HG02938 (cell line): ENCODE results near the gene SARS1.

Experiments used
- ATAC-seq: cut with Tn5 transposase; IDR thresholded peaks from one replicate; pipeline ENCODE4 v1.9.1; 2021; ENCODE audit warnings: mild to moderate bottlenecking, moderate library complexity; ENCODE audit not compliant: unreplicated experiment

SARS1 gene

DNA sequence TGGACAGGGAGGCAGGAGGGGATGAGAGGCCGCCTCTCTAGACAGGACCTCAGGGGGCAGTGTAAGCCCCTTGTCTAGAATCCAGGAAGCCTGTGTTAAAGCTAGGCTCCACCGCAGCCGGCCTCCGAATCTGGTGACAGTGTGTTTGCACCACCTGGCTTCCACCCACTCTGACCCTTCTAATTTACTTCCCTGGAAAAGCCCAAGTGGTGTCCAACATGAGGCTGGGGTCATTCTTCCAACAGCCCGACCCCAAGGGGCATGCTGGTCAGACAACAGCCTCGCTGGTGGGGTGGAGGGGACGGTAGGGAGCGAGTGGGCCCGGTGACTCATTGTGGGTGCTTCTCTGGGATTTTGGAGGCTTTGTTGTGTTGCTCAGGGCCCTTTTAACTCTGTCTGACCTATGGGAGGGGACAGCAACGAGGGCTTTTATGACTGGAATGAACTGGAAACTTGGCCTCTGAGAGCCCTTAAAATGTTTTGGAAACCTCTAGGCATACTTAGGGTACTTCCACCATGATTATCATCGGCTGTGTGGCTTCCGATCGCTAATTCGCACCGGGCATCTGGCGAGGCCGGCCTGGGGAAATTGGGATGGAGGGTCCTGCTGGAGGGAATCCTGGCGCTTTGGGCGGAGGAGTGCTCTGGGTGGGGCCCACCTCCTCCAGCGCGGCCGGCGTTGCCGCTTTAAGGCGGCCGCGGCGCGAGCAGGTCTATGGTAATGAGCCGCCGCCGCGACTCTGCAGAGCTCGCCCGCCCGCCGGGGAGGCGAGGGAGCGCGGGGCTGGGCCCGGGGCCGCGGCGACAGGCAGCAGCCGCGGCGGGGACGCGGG is 35.3 kb downstream of the SARS1 start, which contains the start of gene CELSR2:
TSS of gene CELSR2 (plus strand) at position 743 of the 833 bp plus-strand sequence. CDS start 541 bp downstream, outside the sequence.
- ATAC-seq, result peak; percentile 75

DNA sequence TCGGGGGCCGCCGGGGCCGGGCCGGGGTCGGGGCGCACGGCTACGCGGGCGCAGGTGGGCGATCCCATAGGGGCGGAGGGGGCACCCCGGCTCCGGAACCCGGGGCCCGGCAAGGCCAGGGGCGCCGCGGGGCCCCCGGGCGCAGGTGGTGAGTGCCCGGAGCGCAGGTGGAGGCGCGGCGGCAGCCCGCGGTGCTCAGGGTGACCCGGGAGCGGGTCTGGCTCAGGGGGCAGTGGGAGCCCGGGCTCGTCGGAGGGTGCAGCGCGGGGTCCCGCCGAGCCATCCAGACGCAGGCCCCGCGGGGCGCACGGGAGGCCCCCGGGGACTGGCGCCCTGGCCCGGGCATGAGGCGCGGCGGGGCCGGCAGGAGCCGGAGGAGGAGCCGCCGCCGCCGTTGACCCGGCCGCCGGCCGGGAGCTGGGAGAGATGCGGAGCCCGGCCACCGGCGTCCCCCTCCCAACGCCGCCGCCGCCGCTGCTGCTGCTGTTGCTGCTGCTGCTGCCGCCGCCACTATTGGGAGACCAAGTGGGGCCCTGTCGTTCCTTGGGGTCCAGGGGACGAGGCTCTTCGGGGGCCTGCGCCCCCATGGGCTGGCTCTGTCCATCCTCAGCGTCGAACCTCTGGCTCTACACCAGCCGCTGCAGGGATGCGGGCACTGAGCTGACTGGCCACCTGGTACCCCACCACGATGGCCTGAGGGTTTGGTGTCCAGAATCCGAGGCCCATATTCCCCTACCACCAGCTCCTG is 36.1 kb downstream of the SARS1 start:
- peak; percentile 26 for ATAC-seq

DNA sequence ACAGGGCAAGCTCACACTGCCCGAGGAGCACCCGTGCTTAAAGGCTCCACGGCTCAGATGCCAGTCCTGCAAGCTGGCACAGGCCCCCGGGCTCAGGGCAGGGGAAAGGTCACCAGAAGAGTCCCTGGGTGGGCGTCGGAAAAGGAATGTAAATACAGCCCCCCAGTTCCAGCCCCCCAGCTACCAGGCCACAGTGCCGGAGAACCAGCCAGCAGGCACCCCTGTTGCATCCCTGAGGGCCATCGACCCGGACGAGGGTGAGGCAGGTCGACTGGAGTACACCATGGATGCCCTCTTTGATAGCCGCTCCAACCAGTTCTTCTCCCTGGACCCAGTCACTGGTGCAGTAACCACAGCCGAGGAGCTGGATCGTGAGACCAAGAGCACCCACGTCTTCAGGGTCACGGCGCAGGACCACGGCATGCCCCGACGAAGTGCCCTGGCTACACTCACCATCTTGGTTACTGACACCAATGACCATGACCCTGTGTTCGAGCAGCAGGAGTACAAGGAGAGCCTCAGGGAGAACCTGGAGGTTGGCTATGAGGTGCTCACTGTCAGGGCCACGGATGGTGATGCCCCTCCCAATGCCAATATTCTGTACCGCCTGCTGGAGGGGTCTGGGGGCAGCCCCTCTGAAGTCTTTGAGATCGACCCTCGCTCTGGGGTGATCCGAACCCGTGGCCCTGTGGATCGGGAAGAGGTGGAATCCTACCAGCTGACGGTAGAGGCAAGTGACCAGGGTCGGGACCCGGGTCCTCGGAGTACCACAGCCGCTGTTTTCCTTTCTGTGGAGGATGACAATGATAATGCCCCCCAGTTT is 36.9 kb downstream of the SARS1 start:
- ATAC-seq, result no peak

DNA sequence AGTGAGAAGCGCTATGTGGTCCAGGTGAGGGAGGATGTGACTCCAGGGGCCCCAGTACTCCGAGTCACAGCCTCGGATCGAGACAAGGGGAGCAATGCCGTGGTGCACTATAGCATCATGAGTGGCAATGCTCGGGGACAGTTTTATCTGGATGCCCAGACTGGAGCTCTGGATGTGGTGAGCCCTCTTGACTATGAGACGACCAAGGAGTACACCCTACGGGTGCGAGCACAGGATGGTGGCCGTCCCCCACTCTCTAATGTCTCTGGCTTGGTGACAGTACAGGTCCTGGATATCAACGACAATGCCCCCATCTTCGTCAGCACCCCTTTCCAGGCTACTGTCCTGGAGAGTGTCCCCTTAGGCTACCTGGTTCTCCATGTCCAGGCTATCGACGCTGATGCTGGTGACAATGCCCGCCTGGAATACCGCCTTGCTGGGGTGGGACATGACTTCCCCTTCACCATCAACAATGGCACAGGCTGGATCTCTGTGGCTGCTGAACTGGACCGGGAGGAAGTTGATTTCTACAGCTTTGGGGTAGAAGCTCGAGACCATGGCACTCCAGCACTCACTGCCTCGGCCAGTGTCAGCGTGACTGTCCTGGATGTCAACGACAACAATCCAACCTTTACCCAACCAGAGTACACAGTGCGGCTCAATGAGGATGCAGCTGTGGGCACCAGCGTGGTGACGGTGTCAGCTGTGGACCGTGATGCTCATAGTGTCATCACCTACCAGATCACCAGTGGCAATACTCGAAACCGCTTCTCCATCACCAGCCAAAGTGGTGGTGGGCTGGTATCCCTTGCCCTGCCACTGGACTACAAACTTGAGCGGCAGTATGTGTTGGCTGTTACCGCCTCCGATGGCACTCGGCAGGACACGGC is 37.8 kb downstream of the SARS1 start:
- no peak for ATAC-seq

DNA sequence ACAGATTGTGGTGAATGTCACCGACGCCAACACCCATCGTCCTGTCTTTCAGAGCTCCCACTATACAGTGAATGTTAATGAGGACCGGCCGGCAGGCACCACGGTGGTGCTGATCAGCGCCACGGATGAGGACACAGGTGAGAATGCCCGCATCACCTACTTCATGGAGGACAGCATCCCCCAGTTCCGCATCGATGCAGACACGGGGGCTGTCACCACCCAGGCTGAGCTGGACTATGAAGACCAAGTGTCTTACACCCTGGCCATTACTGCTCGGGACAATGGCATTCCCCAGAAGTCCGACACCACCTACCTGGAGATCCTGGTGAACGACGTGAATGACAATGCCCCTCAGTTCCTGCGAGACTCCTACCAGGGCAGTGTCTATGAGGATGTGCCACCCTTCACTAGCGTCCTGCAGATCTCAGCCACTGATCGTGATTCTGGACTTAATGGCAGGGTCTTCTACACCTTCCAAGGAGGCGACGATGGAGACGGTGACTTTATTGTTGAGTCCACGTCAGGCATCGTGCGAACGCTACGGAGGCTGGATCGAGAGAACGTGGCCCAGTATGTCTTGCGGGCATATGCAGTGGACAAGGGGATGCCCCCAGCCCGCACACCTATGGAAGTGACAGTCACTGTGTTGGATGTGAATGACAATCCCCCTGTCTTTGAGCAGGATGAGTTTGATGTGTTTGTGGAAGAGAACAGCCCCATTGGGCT is 38.6 kb downstream of the SARS1 start:
- ATAC-seq, result no peak

DNA sequence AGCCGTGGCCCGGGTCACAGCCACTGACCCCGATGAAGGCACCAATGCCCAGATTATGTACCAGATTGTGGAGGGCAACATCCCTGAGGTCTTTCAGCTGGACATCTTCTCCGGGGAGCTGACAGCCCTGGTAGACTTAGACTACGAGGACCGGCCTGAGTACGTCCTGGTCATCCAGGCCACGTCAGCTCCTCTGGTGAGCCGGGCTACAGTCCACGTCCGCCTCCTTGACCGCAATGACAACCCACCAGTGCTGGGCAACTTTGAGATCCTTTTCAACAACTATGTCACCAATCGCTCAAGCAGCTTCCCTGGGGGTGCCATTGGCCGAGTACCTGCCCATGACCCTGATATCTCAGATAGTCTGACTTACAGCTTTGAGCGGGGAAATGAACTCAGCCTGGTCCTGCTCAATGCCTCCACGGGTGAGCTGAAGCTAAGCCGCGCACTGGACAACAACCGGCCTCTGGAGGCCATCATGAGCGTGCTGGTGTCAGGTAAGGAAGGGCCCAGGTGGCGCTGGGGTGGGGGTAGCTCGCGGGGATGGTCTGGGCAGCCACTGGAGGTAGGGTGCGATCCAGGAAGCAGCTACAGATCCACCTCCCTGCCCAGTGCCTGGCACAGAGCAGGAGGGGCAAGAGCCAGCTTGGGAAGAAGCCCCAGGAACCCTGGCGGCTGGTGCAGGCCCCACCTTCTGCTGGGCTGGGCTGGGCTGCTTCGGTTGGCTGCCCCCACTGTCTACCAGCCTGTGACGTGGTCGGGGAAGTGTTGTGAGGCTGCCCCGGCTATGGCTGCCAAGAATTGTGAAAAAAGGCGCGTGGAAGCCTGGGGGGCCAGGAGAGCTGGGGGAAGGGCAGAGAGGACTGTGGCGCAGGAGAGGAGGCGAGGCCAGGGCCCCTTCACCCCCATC is 39.4 kb downstream of the SARS1 start:
- ATAC-seq, result no peak

DNA sequence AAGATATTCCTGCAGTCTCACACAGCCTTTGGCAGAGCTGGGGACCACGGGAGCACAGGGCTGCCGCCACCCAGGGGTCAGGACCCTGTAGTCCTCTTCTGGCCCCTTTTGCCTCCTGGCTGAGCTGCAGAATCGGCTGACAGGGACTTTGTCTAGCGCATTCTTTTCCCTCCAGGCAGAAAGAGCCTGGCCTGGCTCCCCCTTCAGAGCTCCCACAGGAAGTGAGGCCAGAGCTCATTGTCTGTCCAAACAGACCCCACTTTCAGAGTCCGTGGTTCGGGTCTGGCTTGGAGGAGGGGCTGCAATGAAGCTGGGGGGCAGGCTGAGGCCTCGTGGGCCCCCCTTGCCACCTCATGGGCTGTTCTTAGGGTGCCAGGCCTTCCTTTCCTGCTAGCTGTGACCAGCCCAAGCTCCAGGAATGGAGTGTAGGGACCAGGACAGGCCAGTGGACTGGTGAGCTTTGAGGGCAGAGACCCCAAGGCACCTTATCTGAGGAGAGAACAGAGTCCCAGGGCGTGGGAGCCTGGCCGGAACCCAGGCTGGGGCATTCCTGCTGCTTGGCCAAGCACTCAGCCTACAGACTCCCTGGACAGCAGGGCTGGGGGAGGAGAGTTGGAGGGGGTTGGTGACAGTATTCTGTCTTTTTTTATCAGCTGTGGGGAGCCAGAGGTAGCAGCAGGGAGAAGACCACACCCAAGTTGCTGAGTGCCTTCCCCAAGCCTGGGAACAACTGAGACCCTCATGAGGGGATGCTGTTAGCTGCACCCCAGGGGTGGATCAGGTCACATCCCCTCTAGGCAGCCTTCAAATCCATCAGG is 40.3 kb downstream of the SARS1 start:
- ATAC-seq, result no peak

DNA sequence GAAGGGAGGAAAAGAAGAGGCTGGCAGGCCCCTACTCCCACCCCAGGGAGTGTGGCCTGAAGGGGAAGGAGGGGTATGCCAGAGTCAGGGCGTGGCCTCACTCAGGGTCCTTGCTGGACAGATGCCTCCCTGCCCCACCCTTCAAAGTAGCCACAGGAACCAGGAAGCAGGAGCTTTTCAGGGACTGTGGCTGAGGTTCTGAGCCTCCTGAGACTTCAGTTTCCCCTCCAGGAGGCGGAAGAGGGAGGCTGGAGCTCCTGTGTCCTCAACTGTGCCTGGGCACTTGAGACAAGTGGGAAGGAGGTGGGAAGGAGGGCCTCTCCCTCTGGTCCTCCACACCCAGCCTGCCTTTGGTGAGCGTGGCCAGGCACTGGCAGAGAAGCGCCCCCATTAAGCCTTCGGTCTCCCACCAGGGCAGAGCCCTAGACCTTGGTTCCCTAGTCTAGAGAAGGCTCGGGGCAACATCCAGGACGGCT is 40.9 kb downstream of the SARS1 start:
- ATAC-seq, result no peak

DNA sequence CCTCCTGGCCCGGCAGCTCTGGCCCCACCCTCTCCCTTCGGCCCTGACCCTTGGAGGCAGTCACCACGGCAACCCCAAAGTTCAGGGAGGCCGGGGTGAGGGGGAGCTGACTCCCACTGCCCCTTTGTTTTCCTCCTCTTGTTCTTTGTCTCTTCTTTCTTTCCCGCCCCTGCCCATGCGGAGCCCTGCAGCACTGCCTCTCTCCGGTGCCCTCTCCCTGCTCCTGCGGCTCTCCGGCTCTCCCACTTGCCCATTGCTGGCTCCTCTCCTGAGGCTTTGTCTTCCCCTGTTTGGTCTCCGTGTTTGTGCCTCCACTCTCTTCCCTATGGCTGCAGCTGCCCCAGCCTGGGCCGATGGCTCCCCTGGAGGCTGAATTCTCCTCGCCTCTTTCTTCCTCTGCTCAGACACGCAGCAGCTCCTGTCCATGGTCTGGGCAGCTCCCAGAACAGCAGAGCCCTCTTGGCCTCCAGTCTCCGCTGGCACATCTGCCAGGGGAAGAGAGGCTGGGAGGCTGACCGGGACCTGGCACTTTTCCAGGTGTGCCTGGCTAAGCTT is 41.5 kb downstream of the SARS1 start:
- ATAC-seq, result no peak

DNA sequence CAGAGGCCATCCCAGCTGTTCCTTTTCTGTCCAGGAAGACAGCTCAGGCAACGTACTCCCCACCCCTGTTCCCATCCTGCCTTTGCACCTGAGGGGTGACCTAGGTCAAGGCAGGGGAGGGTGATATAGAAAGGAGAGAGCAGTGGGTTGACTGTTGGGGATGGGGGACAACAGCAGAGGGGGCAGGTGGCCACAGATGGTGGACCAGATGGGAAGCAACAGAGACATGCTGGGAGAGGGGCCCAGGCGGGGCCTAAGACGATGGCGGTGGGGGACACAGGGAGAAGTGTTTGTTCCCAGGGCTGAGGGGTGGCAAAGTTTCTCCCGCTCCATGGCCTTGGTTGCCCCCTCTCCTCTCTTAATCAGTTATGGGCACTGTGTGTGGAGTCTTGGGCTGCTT is 42.0 kb downstream of the SARS1 start:
- ATAC-seq, result no peak

DNA sequence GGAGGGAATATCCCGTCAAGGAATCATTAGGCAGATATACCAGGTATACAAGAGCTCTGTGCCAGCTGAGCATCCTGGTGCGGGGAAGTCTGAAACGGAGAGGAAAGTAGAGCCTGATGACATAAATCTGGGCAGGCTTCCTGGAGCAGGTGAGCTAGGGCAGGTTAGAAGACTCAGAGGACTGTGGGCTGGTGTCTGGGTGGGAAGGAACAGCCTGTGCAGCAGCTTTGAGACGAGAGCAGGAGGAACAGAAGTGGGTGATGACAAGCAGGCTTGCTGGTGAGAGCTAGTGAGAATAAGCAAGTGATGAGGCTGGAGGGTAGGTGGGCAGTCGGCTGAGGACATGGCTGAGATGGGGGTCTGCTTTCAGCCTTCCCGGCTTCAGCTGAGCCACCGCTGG is 42.4 kb downstream of the SARS1 start:
- no peak for ATAC-seq

DNA sequence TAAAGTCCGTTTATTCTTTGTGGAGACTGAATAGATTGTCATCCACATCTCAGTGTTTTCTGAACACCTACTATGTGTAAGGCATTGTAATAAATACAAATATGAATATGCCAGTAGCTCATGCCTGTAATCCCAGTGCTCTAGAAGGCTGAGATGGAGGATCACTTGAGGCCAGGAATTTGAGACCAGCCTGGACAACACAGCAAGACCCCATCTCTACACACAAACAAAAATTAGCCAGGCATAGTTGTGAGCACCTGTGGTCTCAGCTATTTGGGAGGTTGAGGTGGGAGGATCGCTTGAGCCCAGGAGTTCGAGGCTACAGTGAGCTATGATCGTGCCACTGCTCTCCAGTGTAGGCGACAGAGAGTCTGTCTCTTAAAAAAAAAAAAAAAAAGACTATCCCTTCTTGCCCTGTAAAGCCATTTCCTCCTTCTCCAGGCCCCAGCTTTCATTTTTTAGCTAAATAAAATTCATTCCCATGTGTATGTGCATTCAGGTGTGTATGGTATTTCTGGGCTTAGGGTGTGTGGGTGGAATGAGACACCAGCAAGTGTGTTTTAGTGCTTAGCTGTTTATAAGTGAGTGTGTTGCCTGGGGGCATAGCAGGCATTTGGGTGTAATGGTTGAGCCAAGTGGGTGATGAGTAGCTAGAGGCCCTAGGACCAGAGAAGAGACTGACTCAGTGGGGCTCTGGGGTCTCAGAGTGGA is 43.4 kb downstream of the SARS1 start:
- ATAC-seq, result no peak

DNA sequence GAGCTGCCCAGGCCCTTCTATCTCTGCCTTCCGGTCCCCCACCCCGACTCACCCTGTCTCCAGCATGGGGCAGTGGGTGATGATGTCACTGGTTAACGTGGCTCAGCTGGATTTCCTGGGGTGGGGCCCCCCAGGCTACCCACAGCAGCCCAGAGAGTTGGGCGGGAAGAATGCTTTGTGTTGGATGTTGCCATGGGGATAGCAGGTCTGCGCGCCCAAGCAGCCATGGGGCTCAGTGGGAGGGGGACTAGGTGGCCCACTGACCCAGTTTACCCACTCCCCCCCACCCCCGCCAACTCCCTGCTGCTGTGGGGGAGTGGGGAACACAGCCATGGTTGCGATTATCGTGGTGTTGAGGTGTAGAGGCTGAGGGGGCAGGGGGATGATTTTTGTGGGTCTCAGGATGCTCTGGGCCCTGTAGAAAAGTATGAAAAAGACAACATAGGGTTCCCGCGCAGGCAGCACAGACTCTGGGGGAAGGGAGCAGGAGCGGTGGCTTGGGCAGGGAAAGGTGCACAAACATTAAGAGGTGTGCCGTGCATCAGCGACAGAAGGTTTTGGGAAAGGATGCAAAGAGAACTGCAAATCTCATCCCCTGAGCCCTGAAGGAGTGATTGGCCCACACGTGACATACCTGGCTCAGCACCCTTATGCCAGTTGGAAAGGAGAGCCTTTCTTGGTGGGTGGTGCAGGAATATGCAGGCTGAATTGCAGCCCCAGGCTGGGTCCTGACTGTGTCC is 44.1 kb downstream of the SARS1 start:
- no peak for ATAC-seq

DNA sequence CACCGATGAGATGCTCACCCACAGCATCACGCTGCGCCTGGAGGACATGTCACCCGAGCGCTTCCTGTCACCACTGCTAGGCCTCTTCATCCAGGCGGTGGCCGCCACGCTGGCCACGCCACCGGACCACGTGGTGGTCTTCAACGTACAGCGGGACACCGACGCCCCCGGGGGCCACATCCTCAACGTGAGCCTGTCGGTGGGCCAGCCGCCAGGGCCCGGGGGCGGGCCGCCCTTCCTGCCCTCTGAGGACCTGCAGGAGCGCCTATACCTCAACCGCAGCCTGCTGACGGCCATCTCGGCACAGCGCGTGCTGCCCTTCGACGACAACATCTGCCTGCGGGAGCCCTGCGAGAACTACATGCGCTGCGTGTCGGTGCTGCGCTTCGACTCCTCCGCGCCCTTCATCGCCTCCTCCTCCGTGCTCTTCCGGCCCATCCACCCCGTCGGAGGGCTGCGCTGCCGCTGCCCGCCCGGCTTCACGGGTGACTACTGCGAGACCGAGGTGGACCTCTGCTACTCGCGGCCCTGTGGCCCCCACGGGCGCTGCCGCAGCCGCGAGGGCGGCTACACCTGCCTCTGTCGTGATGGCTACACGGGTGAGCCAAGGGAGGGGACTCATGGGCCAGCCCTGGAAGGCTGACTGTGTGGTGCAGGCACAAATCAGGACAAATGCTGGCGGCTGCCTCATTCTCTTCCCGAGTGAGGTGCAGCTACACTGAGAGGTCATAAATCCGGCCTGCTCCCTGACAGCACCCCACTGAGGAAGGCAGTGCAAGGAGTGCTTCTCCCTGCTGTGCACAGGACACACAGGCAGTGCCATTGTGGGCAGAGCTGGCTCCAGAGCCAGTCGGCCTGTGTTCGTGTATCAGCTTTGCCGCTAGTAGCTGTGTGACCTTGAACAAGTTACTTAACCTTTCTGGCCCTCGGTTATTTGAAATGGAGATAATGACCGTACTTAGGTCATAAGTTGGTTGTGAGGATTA is 45.1 kb downstream of the SARS1 start:
- no peak for ATAC-seq
